Ascending aorta (tissue), 2 donors: ENCODE results near the gene JCHAIN. TPM values are rescaled to one million over a fixed set of nuclear protein-coding genes. Genes with fewer than 3 reads are reported as not detected.

Experiments used
- DNase-seq, 2 donors: peaks; one replicate each; pipeline ENCODE4 v3.0.0-alpha.2; 2019; ENCODE audit warnings: low spot score in 2 of 2
- H3K27ac ChIP-seq, 2 donors: fragments of 200-600 bp; sonication (generic); one replicate each; pipeline ENCODE4 v1.5.1; 2016 to 2017; ENCODE audit warnings: mild to moderate bottlenecking in 1 of 2
- H3K27me3 ChIP-seq: fragments of 200-600 bp; sonication (generic); one replicate; pipeline ENCODE4 v1.5.1; 2017
- H3K36me3 ChIP-seq, 2 donors: fragments of 200-600 bp; sonication (generic); one replicate each; pipeline ENCODE4 v1.5.1; 2016
- H3K4me1 ChIP-seq, 2 donors: fragments of 200-600 bp; sonication (generic); one replicate each; pipeline ENCODE4 v1.5.1; 2016 to 2017; ENCODE audit warnings: mild to moderate bottlenecking in 1 of 2
- H3K4me3 ChIP-seq, 2 donors: fragments of 200-600 bp; sonication (generic); one replicate each; pipeline ENCODE4 v1.5.1; 2016 to 2017; ENCODE audit warnings: mild to moderate bottlenecking in 1 of 2
- H3K9me3 ChIP-seq, 2 donors: fragments of 200-600 bp; sonication (generic); one replicate each; pipeline ENCODE4 v1.5.1; 2016
- intact Hi-C: fragments of 100-400 bp; cut with DNase I; formaldehyde crosslinking; loops from one replicate; pipeline ENCODE4 v1.15.1; 2023
- total RNA-seq: library from RNA; depleted of rRNA; stranded (reverse); fragments of >200 nt; gene quantifications from one replicate; pipeline ENCODE4 v1.1.0, GENCODE V29; 2016
- TF ChIP-seq, protein P1 (sequence below), 3 experiments: fragments of 200-600 bp in 2 of 3; fragments of 450-650 bp in 1 of 3; sonication (generic) in 2 of 3; IDR thresholded peaks; one replicate each; pipeline ENCODE4 v1.5.1; 2016 to 2019; ENCODE audit warnings: antibody characterized with exemption in 3 of 3, mild to moderate bottlenecking in 1 of 3, moderate library complexity in 1 of 3

The JCHAIN gene
- total RNA-seq, 1 donor from 2014 or later, result 4.0 TPM

DNA sequence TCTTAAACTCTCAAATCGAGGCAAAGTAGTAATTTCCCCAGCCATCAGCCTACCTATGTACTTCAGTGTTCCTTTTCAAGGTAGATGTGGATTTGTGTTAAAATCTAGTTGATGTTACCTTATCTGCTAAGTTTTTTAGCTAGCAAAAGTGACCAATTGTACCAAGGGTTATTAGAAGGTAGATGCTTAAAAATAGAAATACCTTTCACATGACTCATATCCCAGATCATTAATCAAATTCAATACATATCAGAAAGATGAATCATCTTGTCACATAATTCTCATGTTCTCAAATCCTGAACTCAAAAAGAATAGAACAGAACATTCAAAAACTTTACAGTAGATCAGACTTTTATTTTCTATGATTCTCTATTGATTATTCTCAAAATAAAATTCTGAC, 34.3 kb downstream of the JCHAIN start:
- Histone ChIP-seq H3K4me3 (no peak overlapping the region), H3K27ac (no peak overlapping the region), H3K36me3 (no peaks in the 10 kb centered on the region), H3K9me3 (no peaks in the 10 kb centered on the region), H3K4me1 (no peaks in the 10 kb centered on the region), H3K27me3 (no peaks in the 10 kb centered on the region)
- intact Hi-C loops, result no loop called here
- TF ChIP-seq, protein P1, sequence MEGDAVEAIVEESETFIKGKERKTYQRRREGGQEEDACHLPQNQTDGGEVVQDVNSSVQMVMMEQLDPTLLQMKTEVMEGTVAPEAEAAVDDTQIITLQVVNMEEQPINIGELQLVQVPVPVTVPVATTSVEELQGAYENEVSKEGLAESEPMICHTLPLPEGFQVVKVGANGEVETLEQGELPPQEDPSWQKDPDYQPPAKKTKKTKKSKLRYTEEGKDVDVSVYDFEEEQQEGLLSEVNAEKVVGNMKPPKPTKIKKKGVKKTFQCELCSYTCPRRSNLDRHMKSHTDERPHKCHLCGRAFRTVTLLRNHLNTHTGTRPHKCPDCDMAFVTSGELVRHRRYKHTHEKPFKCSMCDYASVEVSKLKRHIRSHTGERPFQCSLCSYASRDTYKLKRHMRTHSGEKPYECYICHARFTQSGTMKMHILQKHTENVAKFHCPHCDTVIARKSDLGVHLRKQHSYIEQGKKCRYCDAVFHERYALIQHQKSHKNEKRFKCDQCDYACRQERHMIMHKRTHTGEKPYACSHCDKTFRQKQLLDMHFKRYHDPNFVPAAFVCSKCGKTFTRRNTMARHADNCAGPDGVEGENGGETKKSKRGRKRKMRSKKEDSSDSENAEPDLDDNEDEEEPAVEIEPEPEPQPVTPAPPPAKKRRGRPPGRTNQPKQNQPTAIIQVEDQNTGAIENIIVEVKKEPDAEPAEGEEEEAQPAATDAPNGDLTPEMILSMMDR (IDR thresholded peaks at IDR 0.05), result no peak
- no peak for DNase-seq

DNA sequence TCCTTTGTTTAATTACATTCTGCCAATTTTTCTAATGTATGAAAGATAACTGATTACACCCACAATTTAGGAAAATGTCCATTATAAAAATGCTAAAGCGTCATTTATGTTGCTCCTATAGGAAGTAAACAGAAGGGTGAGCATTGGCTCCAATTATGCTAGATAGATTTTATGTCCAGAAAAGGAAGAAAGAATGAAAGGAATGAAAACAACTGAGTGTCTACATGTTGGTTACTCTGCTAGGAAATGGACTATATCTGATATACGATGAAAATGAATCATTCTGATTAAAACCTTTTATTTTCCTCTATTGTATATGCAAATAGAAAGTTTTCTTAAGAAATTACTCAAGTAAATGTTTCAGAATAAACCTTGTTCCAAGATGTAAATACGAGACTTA, 36.1 kb downstream of the JCHAIN start:
- Histone ChIP-seq H3K36me3 (no peaks in the 10 kb centered on the region), H3K4me1 (no peaks in the 10 kb centered on the region), H3K4me3 (no peak overlapping the region), H3K27me3 (no peaks in the 10 kb centered on the region), H3K9me3 (no peaks in the 10 kb centered on the region), H3K27ac (no peak overlapping the region)
- intact Hi-C loops, result no loop called here
- no peak for DNase-seq
- TF ChIP-seq, protein P1 (IDR thresholded peaks at IDR 0.05), result no peak

DNA sequence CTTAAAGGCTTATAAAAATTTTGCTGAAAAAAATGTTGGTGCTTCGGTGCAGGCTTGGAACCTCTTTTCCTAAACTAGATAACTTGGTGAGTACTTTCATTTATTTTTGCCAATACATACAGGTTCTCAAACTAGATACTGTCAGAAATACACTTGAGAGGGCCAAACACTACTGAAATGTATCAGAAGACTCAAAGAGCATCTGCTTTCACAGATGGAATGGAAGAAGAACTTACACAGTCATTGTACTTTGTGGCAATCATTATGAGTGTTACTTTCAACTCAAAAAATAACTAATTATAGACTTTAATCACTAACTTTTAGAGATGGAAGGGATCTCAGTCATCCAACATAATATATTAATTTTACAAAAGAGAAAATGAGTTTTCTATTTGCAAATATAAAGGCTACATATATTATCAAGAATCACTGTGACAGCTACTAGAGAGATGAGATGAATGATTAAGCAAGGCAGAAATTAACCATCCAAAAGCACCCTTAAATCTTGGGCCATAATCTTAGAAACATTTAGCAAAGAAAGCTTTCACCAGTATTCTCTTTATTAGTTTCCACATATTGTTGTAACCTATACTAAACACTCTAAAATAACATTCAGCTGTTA, 36.7 kb downstream of the JCHAIN start:
- DNase-seq, result no peak
- no peak overlapping the region for H3K4me3 ChIP-seq
- no peaks in the 10 kb centered on the region for H3K9me3 ChIP-seq
- TF ChIP-seq, protein P1 (IDR thresholded peaks at IDR 0.05), result no peak
- no peak overlapping the region for H3K27ac ChIP-seq
- intact Hi-C loops, result no loop called here
- no peaks in the 10 kb centered on the region for H3K36me3 ChIP-seq
- no peaks in the 10 kb centered on the region for H3K27me3 ChIP-seq
- no peaks in the 10 kb centered on the region for H3K4me1 ChIP-seq

DNA sequence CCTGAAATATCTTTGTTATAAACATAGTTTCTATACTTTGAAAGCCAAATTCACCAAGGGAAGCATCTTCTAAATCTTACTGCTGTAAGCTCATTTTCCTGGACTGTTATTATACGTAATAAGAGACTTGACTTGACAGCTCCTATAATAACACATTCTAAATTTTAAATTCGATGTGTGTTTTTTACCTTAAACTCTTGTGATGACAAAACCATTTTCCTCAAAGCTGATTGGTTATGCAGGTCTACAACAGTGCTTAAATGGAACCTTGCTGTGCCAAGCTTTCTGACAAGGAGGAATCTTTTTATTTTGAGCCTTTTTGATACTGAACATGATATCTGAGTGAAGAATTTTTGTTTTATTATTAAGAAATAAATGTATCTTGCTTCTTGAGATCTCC, 37.9 kb downstream of the JCHAIN start, which contains the start of gene ENAM:
Gene ENAM (plus strand): TSS at position 301 of the 400 bp plus-strand sequence. CDS start 757 bp downstream, outside the sequence.
- Histone ChIP-seq H3K27ac (no peak within 1 kb of the TSS), H3K9me3 (no peaks in the 10 kb centered on the region), H3K36me3 (no peaks in the 10 kb centered on the region), H3K27me3 (no peaks in the 10 kb centered on the region), H3K4me1 (no peaks in the 10 kb centered on the region), H3K4me3 (no peak within 1 kb of the TSS)
- no peak for DNase-seq
- intact Hi-C loops, result no loop called here
- TF ChIP-seq, protein P1 (IDR thresholded peaks at IDR 0.05), result no peak

DNA sequence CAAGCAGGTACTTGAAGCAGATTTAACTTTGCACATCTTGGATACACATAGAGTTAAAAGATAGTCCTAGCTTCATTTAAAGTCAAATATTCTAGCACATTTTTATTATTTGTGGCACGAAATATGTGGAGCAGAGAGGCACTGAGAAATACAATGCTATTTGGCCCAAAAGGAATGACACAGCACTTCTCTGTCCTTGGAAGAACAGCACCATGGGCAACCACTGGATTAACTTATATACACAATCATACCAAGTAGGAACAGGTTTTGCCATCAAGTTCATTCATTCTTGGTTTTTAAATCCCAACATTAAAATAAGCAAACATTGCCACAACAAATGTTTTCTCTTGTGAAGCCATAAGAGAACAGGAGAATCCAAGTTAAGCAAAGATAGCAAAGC, 38.7 kb downstream of the JCHAIN start:
- no peak overlapping the region for H3K4me3 ChIP-seq

More for the DNA sequence above, 38.7 kb downstream of the JCHAIN start:
- intact Hi-C loops, result no loop called here
- H3K4me1 ChIP-seq, result no peaks in the 10 kb centered on the region
- TF ChIP-seq, protein P1 (IDR thresholded peaks at IDR 0.05), result no peak
- H3K27me3 ChIP-seq, result no peaks in the 10 kb centered on the region
- no peaks in the 10 kb centered on the region for H3K9me3 ChIP-seq
- no peak overlapping the region for H3K27ac ChIP-seq
- no peak for DNase-seq
- no peaks in the 10 kb centered on the region for H3K36me3 ChIP-seq
